WTC11 (cell line): Measurements from ENCODE around the gene SEC31B. TPM values are rescaled to one million over a fixed set of nuclear protein-coding genes. Genes with fewer than 3 reads are reported as not detected.

ENCODE experiments used
- ATAC-seq: fragments of 200-7000 bp; cut with Tn5 transposase; 2 replicates; pipeline ENCODE4 v1.10.0; 2021; ENCODE audit warnings: mild to moderate bottlenecking, moderate library complexity
- CTCF ChIA-PET: fragments of 300-600 bp; sonication (Branson Sonifier 250); formaldehyde crosslinking; loops from one replicate; lab custom pipeline; 2021; ENCODE audit warnings: antibody characterized with exemption; lab: Charles Lee
- POLR2A ChIA-PET: fragments of 350-600 bp; sonication (Branson Sonifier 250); formaldehyde crosslinking; loops from one replicate; lab custom pipeline; 2021; ENCODE audit warnings: antibody characterized with exemption; lab: Charles Lee
- DNase-seq: peaks from one replicate; pipeline ENCODE4 v3.0.0; 2021; ENCODE audit warnings: low spot score
- H3K27ac Mint-ChIP-seq: 2 replicates; pipeline ENCODE4 v1.8.0; 2021; ENCODE audit warnings: mixed read lengths
- H3K27me3 Mint-ChIP-seq: 2 replicates; pipeline ENCODE4 v1.8.0; 2021; ENCODE audit warnings: low read depth, mild to moderate bottlenecking, moderate library complexity, mixed read lengths
- H3K36me3 Mint-ChIP-seq: 2 replicates; pipeline ENCODE4 v1.8.0; 2021; ENCODE audit warnings: mixed read lengths
- H3K4me1 Mint-ChIP-seq: 2 replicates; pipeline ENCODE4 v1.8.0; 2022; ENCODE audit warnings: mixed read lengths
- H3K4me3 Mint-ChIP-seq: 2 replicates; pipeline ENCODE4 v1.8.0; 2021; ENCODE audit warnings: mild to moderate bottlenecking, moderate library complexity, mixed read lengths
- H3K9me3 Mint-ChIP-seq: 2 replicates; pipeline ENCODE4 v1.8.0; 2021; ENCODE audit warnings: mixed read lengths
- ATF1 ChIP-seq: sonication (generic); formaldehyde crosslinking; IDR thresholded peaks from 2 replicates; pipeline ENCODE4 v1.8.1; 2023; ENCODE audit warnings: mild to moderate bottlenecking, moderate library complexity, missing genetic modification reagents
- CBFB ChIP-seq: sonication (generic); formaldehyde crosslinking; IDR thresholded peaks from 2 replicates; pipeline ENCODE4 v1.8.1; 2022; ENCODE audit warnings: mild to moderate bottlenecking, low read depth, missing genetic modification reagents
- ERG ChIP-seq: fragments of 250-450 bp; sonication (Bioruptor Pico); IDR thresholded peaks from 2 replicates; pipeline ENCODE4 v1.8.0; 2021; ENCODE audit warnings: mild to moderate bottlenecking
- ESRRA ChIP-seq: sonication (generic); formaldehyde crosslinking; IDR thresholded peaks from 2 replicates; pipeline ENCODE4 v1.8.1; 2022; ENCODE audit warnings: mild to moderate bottlenecking, missing genetic modification reagents, borderline replicate concordance
- HMGA2 ChIP-seq: fragments of 250-450 bp; sonication (Bioruptor Pico); IDR thresholded peaks from 2 replicates; pipeline ENCODE4 v1.4.0; 2021; ENCODE audit warnings: mild to moderate bottlenecking, moderate library complexity
- IRF1 ChIP-seq: sonication (generic); formaldehyde crosslinking; IDR thresholded peaks from 2 replicates; pipeline ENCODE4 v1.8.0; 2023; ENCODE audit warnings: missing genetic modification reagents
- JAZF1 ChIP-seq: fragments of 250-450 bp; sonication (Bioruptor Pico); IDR thresholded peaks from 2 replicates; pipeline ENCODE4 v1.9.0; 2021; ENCODE audit warnings: moderate library complexity, mild to moderate bottlenecking, inconsistent platforms
- JUN ChIP-seq: sonication (generic); formaldehyde crosslinking; IDR thresholded peaks from 2 replicates; pipeline ENCODE4 v1.8.0; 2023; ENCODE audit warnings: mild to moderate bottlenecking, missing genetic modification reagents
- RELA ChIP-seq: sonication (generic); formaldehyde crosslinking; IDR thresholded peaks from 2 replicates; pipeline ENCODE4 v1.8.1; 2022; ENCODE audit warnings: missing genetic modification reagents, mild to moderate bottlenecking, borderline replicate concordance
- TEAD4 ChIP-seq: sonication (generic); formaldehyde crosslinking; IDR thresholded peaks from 2 replicates; pipeline ENCODE4 v1.8.0; 2022; ENCODE audit warnings: mild to moderate bottlenecking, missing genetic modification reagents
- TP53 ChIP-seq: sonication (generic); formaldehyde crosslinking; IDR thresholded peaks from 2 replicates; pipeline ENCODE4 v1.8.1; 2023; ENCODE audit warnings: mild to moderate bottlenecking, missing genetic modification reagents
- ZNF121 ChIP-seq: sonication (generic); formaldehyde crosslinking; IDR thresholded peaks from 2 replicates; pipeline ENCODE4 v1.8.0; 2023; ENCODE audit warnings: missing genetic modification reagents
- ZNF416 ChIP-seq: fragments of 250-450 bp; sonication (Bioruptor Pico); IDR thresholded peaks from 2 replicates; pipeline ENCODE4 v1.9.0; 2021; ENCODE audit warnings: mild to moderate bottlenecking, inconsistent platforms
- total RNA-seq: library from RNA; stranded (reverse); gene quantifications from 3 replicates; pipeline ENCODE4 v1.2.3, GENCODE V29; 2021
- TF ChIP-seq, protein P1 (sequence below): sonication (generic); formaldehyde crosslinking; IDR thresholded peaks from 2 replicates; pipeline ENCODE4 v1.8.0; 2022; ENCODE audit warnings: mild to moderate bottlenecking, missing genetic modification reagents
- TF ChIP-seq, protein P2 (sequence below): fragments of 250-450 bp; sonication (Bioruptor Pico); IDR thresholded peaks from 2 replicates; pipeline ENCODE4 v2.1.2; 2022; ENCODE audit warnings: mild to moderate bottlenecking, moderate library complexity
- TF ChIP-seq, protein P3 (sequence below): sonication (generic); formaldehyde crosslinking; IDR thresholded peaks from 2 replicates; pipeline ENCODE4 v1.8.0; 2022; ENCODE audit warnings: mild to moderate bottlenecking, missing genetic modification reagents
- TF ChIP-seq, protein P4 (sequence below): sonication (generic); formaldehyde crosslinking; conservative IDR thresholded peaks from 2 replicates; pipeline ENCODE4 v1.8.1; 2022; ENCODE audit warnings: mild to moderate bottlenecking, missing genetic modification reagents
- TF ChIP-seq, protein P5 (sequence below): sonication (generic); formaldehyde crosslinking; IDR thresholded peaks from 2 replicates; pipeline ENCODE4 v1.8.0; 2022; ENCODE audit warnings: mild to moderate bottlenecking, missing genetic modification reagents
- TF ChIP-seq, protein P6 (sequence below): sonication (generic); formaldehyde crosslinking; IDR thresholded peaks from 2 replicates; pipeline ENCODE4 v1.8.1; 2023; ENCODE audit warnings: mild to moderate bottlenecking, missing genetic modification reagents, moderate library complexity
- TF ChIP-seq, protein P7 (sequence below): sonication (generic); formaldehyde crosslinking; IDR thresholded peaks from 2 replicates; pipeline ENCODE4 v1.8.1; 2023; ENCODE audit warnings: mild to moderate bottlenecking, missing genetic modification reagents, moderate library complexity
- TF ChIP-seq, protein P8 (sequence below): sonication (generic); formaldehyde crosslinking; IDR thresholded peaks from 2 replicates; pipeline ENCODE4 v1.8.1; 2022; ENCODE audit warnings: low read depth, missing genetic modification reagents, borderline replicate concordance
- TF ChIP-seq, protein P9 (sequence below): sonication (generic); formaldehyde crosslinking; IDR thresholded peaks from 2 replicates; pipeline ENCODE4 v1.8.1; 2023; ENCODE audit warnings: mild to moderate bottlenecking, missing genetic modification reagents

Gene SEC31B
- total RNA-seq, 1 experiment from 2014 or later = 6.7 TPM

GRCh38 chr10:100506596-100507356 is 12.9 kb downstream of the SEC31B start:
- peaks cover 6% of the 10 kb centered on the region; the same call in 1 of the 2 replicates for H3K4me1 Mint-ChIP-seq
- no peaks in the 10 kb centered on the region for H3K36me3 Mint-ChIP-seq
- DNase-seq = no peak
- H3K27me3 Mint-ChIP-seq = peaks cover 61% of the 10 kb centered on the region
- H3K9me3 Mint-ChIP-seq = no peaks in the 10 kb centered on the region
- no peak overlapping the region for H3K27ac Mint-ChIP-seq
- H3K4me3 Mint-ChIP-seq = no peak overlapping the region
- CTCF ChIA-PET = interaction anchor here (1.2 to 6.5 kb wide), 4 partner anchors 11 to 73 kb away, joined by 3 to 120 read pairs (median 67); partner anchors contain the start of gene SEC31B
- TF ChIP-seq, protein P1, sequence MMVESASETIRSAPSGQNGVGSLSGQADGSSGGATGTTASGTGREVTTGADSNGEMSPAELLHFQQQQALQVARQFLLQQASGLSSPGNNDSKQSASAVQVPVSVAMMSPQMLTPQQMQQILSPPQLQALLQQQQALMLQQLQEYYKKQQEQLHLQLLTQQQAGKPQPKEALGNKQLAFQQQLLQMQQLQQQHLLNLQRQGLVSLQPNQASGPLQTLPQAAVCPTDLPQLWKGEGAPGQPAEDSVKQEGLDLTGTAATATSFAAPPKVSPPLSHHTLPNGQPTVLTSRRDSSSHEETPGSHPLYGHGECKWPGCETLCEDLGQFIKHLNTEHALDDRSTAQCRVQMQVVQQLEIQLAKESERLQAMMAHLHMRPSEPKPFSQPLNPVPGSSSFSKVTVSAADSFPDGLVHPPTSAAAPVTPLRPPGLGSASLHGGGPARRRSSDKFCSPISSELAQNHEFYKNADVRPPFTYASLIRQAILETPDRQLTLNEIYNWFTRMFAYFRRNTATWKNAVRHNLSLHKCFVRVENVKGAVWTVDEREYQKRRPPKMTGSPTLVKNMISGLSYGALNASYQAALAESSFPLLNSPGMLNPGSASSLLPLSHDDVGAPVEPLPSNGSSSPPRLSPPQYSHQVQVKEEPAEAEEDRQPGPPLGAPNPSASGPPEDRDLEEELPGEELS (CRISPR knock-in tag) = no peak
- TF ChIP-seq, protein P2, sequence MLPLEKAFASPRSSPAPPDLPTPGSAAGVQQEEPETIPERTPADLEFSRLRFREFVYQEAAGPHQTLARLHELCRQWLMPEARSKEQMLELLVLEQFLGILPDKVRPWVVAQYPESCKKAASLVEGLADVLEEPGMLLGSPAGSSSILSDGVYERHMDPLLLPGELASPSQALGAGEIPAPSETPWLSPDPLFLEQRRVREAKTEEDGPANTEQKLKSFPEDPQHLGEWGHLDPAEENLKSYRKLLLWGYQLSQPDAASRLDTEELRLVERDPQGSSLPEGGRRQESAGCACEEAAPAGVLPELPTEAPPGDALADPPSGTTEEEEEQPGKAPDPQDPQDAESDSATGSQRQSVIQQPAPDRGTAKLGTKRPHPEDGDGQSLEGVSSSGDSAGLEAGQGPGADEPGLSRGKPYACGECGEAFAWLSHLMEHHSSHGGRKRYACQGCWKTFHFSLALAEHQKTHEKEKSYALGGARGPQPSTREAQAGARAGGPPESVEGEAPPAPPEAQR (CRISPR knock-in tag) = no peak
- TF ChIP-seq, protein P3, sequence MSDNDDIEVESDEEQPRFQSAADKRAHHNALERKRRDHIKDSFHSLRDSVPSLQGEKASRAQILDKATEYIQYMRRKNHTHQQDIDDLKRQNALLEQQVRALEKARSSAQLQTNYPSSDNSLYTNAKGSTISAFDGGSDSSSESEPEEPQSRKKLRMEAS (CRISPR knock-in tag) = no peak
- TF ChIP-seq RELA (CRISPR knock-in tag) = no peak
- TF ChIP-seq ATF1 (CRISPR knock-in tag) = no peak
- no peak for TF ChIP-seq ERG (CRISPR knock-in tag)
- no peak for TF ChIP-seq IRF1 (CRISPR knock-in tag)
- TF ChIP-seq HMGA2 (CRISPR knock-in tag) = no peak
- TF ChIP-seq, protein P4, sequence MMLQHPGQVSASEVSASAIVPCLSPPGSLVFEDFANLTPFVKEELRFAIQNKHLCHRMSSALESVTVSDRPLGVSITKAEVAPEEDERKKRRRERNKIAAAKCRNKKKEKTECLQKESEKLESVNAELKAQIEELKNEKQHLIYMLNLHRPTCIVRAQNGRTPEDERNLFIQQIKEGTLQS = no peak
- TF ChIP-seq, protein P5, sequence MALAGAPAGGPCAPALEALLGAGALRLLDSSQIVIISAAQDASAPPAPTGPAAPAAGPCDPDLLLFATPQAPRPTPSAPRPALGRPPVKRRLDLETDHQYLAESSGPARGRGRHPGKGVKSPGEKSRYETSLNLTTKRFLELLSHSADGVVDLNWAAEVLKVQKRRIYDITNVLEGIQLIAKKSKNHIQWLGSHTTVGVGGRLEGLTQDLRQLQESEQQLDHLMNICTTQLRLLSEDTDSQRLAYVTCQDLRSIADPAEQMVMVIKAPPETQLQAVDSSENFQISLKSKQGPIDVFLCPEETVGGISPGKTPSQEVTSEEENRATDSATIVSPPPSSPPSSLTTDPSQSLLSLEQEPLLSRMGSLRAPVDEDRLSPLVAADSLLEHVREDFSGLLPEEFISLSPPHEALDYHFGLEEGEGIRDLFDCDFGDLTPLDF (CRISPR knock-in tag) = no peak
- TF ChIP-seq, protein P6, sequence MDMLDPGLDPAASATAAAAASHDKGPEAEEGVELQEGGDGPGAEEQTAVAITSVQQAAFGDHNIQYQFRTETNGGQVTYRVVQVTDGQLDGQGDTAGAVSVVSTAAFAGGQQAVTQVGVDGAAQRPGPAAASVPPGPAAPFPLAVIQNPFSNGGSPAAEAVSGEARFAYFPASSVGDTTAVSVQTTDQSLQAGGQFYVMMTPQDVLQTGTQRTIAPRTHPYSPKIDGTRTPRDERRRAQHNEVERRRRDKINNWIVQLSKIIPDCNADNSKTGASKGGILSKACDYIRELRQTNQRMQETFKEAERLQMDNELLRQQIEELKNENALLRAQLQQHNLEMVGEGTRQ (CRISPR knock-in tag) = no peak
- no peak for TF ChIP-seq TEAD4
- no peak for TF ChIP-seq TP53
- TF ChIP-seq, protein P7, sequence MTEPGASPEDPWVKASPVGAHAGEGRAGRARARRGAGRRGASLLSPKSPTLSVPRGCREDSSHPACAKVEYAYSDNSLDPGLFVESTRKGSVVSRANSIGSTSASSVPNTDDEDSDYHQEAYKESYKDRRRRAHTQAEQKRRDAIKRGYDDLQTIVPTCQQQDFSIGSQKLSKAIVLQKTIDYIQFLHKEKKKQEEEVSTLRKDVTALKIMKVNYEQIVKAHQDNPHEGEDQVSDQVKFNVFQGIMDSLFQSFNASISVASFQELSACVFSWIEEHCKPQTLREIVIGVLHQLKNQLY (CRISPR knock-in tag) = no peak
- TF ChIP-seq, all 79 proteins: peak for 0
- ATAC-seq = no peak
- POLR2A ChIA-PET = no interaction called here

- DNase-seq = no peak
- ChIA-PET POLR2A (no interaction called here), CTCF (interaction anchor here (1.7 to 6.5 kb wide), 2 partner anchors 14 to 20 kb away, joined by 8 to 120 read pairs; no protein-coding TSS in a partner anchor)
- Mint-ChIP-seq H3K9me3 (no peaks in the 10 kb centered on the region), H3K4me1 (peaks cover 6% of the 10 kb centered on the region; the same call in 1 of the 2 replicates), H3K4me3 (no peak overlapping the region), H3K36me3 (no peaks in the 10 kb centered on the region), H3K27me3 (peaks cover 72% of the 10 kb centered on the region), H3K27ac (no peak overlapping the region)
- no peak for ATAC-seq
- TF ChIP-seq JUN (CRISPR knock-in tag) = no peak
- TF ChIP-seq ZNF416 (CRISPR knock-in tag) = no peak
- TF ChIP-seq, protein P8, sequence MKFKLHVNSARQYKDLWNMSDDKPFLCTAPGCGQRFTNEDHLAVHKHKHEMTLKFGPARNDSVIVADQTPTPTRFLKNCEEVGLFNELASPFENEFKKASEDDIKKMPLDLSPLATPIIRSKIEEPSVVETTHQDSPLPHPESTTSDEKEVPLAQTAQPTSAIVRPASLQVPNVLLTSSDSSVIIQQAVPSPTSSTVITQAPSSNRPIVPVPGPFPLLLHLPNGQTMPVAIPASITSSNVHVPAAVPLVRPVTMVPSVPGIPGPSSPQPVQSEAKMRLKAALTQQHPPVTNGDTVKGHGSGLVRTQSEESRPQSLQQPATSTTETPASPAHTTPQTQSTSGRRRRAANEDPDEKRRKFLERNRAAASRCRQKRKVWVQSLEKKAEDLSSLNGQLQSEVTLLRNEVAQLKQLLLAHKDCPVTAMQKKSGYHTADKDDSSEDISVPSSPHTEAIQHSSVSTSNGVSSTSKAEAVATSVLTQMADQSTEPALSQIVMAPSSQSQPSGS = no peak
- no peak for TF ChIP-seq ZNF121
- TF ChIP-seq JAZF1 (CRISPR knock-in tag) = no peak
- no peak for TF ChIP-seq CBFB (CRISPR knock-in tag)
- TF ChIP-seq ESRRA (CRISPR knock-in tag) = no peak
- TF ChIP-seq, protein P9, sequence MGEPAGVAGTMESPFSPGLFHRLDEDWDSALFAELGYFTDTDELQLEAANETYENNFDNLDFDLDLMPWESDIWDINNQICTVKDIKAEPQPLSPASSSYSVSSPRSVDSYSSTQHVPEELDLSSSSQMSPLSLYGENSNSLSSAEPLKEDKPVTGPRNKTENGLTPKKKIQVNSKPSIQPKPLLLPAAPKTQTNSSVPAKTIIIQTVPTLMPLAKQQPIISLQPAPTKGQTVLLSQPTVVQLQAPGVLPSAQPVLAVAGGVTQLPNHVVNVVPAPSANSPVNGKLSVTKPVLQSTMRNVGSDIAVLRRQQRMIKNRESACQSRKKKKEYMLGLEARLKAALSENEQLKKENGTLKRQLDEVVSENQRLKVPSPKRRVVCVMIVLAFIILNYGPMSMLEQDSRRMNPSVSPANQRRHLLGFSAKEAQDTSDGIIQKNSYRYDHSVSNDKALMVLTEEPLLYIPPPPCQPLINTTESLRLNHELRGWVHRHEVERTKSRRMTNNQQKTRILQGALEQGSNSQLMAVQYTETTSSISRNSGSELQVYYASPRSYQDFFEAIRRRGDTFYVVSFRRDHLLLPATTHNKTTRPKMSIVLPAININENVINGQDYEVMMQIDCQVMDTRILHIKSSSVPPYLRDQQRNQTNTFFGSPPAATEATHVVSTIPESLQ (CRISPR knock-in tag) = no peak
Observed at GRCh38 chr10:100505164-100505563, 14.5 kb downstream of the SEC31B start.
